NCI-H446 treated with DMSO at 0.1 percent for 48 hours (cell line): Measurements from ENCODE around the gene MBNL1.

Source experiments
- DNase-seq: peaks from one replicate; lab custom pipeline; 2025; lab: John Stamatoyannopoulos, UW

MBNL1 gene, protein sequence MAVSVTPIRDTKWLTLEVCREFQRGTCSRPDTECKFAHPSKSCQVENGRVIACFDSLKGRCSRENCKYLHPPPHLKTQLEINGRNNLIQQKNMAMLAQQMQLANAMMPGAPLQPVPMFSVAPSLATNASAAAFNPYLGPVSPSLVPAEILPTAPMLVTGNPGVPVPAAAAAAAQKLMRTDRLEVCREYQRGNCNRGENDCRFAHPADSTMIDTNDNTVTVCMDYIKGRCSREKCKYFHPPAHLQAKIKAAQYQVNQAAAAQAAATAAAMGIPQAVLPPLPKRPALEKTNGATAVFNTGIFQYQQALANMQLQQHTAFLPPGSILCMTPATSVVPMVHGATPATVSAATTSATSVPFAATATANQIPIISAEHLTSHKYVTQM

DNA sequence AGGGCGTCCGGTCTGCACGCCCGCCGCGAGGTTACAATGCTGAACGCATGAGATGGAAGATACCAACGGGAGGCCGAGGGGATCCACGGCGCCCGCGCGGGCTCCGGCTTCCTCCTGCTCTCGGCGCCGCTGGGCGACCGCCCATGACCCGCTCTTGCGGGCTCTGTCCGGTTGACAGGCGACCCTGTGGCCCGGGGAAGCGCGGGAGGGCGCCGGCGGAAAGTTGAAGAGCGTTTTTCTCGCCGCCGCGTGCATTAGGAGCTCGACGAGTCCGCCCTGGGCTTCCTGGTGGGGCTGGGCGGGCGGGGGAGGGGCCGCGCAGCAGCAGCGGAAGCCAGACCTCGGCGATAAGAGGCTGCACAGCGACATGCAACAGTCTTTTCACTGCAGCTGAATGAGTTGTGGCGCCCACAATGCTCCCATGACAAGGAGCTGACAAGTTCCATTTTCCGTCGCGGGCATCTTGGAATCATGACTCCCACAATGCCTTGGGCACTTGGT, at the start of gene MBNL1:
Gene MBNL1 (plus strand): TSS at position 375 of the 501 bp plus-strand sequence. CDS start 31,265 bp downstream, outside the sequence.
- peak; percentile 77 for DNase-seq

DNA sequence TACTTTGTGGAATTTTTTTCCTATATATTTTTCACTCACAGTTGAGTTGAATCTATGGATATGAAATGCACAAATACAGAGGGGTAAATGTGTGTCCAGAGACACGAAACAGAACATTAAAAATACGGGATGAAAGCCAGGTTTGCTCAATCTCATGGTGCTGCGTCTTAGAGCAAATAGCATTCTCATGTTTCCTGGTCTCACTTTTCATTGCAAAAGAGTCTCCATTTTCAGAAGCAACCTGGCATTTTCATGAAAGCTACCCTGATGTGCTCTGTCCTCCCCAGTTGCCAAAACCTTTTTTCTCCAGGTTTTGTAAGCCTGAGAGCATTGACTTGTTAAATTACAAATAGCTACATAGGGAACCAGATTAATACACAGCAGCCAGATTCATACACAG, 49.5 kb upstream of the MBNL1 start:
- DNase-seq: no peak

DNA sequence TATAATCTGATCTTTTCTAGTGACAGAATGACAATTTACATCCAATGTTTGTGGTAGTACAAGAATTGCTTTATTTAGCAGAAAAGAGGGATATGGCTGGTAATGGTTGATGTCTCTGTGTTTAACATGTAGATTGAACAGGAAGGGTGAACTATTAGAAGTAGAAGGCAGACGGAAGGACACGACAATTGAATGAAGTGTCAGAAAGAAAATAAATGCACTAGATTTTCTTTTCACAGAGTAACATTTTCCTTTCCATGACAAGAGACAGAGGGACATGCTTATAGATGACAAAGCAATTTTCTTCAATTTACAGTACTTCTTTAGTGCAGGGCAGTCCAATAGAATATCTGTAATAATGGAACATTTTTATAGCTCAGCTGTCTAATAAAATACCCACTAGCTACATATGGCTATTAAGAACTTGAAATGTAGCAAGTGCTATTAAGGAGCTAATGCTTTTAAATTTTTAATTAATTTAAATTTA, 48.9 kb upstream of the MBNL1 start:
- DNase-seq: no peak

DNA sequence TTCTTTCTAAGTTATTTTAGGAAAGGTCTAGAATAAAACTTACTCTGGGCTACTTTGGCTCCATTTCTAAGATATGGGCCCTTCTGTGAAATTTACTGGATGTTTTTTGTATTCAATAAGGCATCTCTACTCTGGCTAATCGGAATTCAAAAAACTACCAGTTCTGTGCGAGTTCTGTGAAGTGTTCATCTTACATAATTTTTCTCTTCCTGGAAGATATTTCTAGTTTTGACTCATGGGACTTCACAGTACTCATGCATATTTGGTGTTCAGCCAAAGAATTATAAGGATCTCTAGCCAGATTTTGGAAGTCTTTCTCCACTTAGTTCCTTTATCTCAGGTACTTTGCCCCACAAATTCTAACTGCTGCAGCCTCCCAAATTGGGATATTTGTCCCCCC, 46.4 kb upstream of the MBNL1 start:
- no peak for DNase-seq

DNA sequence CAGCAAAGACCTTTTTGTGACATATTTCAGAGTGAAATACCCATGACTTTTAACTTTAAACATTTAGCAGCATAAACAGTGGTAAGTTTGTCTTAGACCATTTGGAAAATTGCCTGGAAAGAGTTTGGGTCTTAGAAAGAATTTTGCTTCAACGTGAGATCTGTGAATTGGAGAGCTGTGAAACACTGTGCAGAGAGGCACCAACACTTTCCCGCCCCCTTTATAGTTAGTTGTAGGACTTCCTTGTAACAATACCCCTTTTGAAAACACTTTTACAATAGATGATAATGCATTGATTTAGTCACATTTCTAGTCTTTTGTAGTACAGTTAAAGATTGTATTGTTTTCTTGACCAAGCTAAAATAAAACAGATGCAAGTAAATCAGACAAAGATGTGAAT, 43.5 kb upstream of the MBNL1 start:
- no peak for DNase-seq

GRCh38 chr3:152226176-152226575, 42.6 kb upstream of the MBNL1 start:
- no peak for DNase-seq

DNA sequence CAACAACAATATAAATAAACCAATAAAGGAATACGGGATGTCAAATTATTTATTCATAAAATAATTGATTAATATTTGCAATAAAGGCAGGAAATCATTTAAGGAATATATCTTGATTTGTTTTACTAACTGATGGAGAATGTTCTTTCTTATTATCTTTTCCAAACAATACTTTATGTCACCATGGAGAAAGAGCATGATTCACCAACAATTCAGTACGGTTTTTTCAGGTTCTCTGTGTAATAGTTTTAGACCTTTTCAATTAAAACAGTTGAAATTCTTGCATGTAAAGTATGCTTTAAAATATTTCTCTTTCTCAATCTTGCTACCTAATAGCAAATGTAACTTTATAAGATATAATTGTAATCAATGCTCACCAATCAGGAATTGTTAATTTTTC, 41.7 kb upstream of the MBNL1 start:
- DNase-seq: no peak

DNA sequence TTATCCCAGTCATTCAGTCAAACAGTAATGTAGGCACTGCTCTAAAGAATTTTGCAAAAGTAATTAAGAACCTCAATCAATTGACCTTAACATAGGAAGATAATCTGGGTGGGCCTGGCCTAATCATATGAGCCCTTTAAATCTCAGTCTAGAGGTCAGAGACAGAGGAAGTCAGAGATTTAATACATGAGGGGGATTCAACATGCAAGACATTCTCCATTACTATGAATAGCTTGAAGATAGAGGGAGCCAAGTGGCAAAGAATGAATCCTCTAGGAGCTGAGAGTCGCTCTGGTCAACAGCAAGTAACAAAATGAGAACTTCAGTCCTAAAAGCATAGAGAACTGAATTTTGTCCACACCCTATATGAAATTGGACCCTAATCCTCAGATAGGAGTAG, 39.0 kb upstream of the MBNL1 start:
- DNase-seq: no peak

DNA sequence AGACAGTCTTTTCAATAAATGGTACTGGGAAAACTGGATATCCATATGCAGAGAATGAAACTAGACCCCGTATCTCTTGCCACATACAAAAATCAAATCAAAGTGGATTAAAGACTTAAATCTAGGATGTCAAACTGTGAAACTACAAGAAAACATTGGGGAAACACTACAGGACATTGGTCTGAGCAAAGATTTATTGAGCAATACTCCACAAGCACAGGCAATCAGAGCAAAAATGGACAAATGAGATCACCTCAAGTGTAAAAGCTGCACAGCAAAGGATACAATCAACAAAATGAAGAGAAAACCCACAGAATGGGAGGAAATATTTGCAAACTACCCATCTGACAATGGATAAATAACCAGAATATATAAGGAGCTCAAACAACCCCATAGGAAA, 38.4 kb upstream of the MBNL1 start:
- DNase-seq: no peak

DNA sequence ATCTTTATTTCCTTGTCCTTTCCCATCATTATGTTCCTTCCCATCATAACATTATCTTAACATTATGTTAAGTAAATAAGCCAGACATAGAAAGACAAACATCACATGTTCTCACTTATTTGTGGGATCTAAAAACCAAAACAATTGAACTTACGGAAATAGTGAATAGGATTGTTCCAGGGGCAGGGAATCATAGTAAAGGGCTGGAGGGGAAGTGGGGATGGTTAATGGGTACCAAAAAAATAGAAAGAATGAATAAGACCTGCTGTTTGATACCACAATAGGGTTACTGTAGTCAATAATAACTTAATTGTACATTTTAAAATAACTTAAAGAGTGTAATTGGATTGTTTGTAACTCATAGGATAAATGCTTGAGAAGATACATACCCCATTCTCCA, 36.7 kb upstream of the MBNL1 start:
- DNase-seq: no peak

GRCh38 chr3:152232679-152233078, 36.0 kb upstream of the MBNL1 start:
- no peak for DNase-seq

DNA sequence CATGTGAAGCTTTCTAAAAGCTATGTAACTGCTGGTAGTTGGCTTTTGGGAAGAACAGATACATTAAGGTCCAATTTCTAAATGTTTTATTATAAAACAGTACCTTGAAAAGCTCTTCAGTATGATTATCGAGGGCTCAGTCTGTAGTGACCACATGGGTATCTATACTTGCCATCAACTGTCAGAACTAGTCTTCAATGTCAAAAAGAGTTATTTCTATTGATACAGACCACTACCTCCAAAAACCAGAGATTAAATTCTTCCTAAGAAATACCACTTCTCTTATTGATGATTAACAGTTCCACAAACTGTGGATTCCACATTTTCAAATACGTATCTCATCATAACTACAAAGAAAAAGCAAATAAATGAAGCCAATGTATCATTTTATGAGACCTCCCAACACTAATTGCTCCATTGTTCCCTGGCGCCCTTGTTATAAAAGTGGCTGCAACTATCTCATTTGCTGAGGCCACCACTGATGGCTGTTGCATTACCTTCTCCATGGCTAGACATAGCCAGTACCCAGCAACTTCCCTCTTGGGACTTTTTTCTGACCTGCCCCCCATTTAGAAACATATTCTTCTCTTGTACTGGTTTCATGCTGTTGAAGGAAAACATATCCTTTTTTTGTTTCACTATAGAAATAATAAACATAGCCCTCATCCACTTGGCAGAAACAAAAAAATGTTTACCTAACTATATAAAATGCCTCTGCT, 33.9 kb upstream of the MBNL1 start:
- DNase-seq: no peak

GRCh38 chr3:152235709-152236298, 32.9 kb upstream of the MBNL1 start:
- no peak for DNase-seq

DNA sequence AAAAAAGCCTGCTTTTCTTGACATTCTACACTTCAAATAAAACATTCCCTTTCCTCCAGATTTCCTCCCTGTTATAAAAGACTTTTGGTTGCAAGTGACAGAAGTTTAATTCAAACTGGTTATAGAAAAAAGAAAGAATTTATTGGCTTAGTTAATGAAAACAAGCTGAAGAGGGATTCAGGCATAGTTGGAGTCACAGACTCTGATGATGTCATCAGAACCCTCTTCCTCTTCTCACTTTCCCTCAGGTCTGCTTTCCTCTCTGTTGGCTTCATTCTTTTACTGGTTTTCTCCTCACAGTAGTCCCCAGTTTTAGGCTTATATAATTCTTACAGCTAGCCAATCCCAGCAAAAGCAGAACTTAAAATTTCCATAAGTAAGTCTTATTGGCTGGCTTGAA, 32.0 kb upstream of the MBNL1 start:
- DNase-seq: no peak

DNA sequence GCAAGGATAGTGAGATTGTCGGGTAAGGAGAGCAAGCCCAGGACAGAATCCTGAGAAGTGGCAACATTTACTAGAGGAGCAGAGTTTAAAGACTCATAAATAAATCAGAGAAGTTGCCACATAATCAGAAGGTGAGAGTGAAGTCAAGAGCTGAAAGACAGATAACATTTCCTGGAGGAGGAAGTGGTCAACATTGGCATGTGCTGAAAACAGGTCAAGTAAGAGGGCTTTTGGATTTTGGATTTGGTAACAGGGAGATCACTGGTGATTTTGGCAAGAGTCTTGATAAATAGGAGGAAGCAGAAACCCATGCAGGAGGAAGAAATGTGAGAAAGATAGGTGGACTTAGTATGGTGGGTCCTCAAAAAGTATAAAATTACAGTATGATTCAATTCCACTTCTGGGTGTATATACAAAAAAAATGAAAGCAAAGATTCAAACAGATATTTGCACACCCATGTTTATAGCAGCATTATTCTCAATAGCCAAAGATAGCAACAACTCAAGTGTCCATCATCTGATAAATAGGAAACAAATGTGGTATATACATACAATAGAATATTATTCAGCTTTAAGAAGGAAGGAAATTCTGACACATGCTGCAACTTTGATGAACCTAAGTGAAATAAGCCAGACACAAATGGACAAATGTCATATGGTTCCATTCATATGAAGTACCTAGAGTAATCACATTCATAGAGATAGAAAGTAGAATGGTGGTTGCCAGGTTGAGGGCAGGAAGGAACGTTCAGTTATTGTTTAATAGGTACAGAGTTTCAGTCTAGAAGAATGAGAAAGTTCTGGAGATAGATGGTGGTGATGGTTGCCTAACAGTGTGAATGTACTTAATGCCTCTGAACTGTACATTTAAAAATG, 27.3 kb upstream of the MBNL1 start:
- DNase-seq: no peak

- no peak for DNase-seq
These were observed 25.4 kb upstream of the MBNL1 start for GRCh38 chr3:152243301-152243711.

- DNase-seq: no peak
These were observed 24.8 kb upstream of the MBNL1 start for GRCh38 chr3:152243721-152244516.

- DNase-seq: no peak
These were observed 24.2 kb upstream of the MBNL1 start for GRCh38 chr3:152244517-152244888.

DNA sequence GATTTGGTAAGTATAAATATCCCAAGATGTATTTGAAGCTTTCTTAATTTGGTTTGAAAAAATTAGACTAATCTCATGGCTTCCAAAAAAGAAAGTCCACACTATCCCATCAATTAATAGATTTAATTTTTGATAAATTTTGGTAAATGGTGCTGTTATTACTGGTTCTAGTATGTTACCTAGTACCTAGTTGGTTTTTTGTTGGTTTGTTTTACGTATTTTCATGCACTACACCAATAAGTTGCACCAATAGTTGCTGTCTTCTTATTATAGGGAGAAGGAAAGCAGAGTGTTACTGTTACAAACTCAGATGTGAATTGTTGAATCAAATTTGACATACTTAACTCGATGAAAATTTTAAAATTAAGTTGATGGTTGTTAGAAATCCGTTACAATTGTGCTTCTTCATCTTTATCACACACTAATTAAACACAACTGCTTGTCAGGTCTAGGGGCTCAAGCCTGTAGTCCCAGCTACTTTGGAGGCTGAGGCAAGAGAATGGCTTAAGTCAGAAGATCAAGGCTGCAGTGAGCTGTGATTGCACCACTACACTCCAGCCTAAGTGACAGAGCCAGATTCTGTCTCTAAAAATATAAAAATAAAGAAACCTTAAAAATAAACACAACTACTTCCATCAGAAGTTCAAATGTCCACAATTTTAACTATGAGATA, 23.1 kb upstream of the MBNL1 start:
- DNase-seq: no peak

DNA sequence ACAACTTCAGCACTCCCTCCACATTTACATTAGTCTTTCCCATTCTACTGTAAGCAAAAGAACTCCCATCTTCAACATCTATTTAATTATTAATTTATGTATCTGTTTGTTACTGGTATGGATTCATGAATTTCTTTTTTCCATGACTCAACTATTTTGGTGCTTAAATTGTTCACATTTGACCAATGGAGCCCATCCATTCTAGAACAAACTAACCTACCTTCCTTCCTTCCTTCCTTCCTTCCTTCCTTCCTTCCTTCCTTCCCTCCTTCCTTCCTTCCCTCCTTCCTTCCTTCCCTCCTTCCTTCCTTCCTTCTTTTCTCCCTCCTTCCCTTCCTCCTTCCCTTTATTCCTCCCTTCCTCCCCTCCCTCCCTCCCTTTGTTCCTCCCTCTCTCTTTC, 16.8 kb upstream of the MBNL1 start:
- no peak for DNase-seq
